K562 (cell line): Measurements from ENCODE around the gene ASCC3. TPM values are rescaled to one million over a fixed set of nuclear protein-coding genes. Genes with fewer than 3 reads are reported as not detected.

ENCODE experiments used
- ATAC-seq: fragments of 200-7000 bp; cut with Tn5 transposase; 3 replicates; pipeline ENCODE4 v1.9.1; 2020; ENCODE audit warnings: moderate library complexity
- BruUV-seq: library from RNA; stranded (reverse); fragments of 400-500 nt; replicated peaks from 2 replicates; lab custom pipeline; 2021; lab: Mats Ljungman, UMichigan
- CTCF ChIA-PET: fragments of 300-600 bp; formaldehyde crosslinking; extraction: SDS; loops from one replicate; lab custom pipeline; 2021; ENCODE audit warnings: low intra/inter-chr PET ratio; lab: Yijun Ruan, JAX
- POLR2A ChIA-PET: fragments of 300-600, 350-650 bp; sonication (Branson Sonifier 250); formaldehyde crosslinking; extraction: SDS; loops from one replicate; lab custom pipeline; 2021; ENCODE audit warnings: antibody characterized with exemption, inconsistent platforms; lab: Yijun Ruan, JAX
- DNase-seq, 4 experiments: peaks; one replicate each; pipeline versions ENCODE4 v3.0.0 to v3.0.0-alpha.2; 2011 to 2018; ENCODE audit warnings: low spot score in 3 of 4, mixed read lengths in 3 of 4; ENCODE audit errors: extremely low read depth in 1 of 4
- FAIRE-seq: peaks from 2 replicates; lab custom pipeline; 2011; peaks lifted over from hg19 to GRCh38; lab: Jason Lieb, UNC
- H2AFZ ChIP-seq: 2 replicates; pipeline ENCODE4 v1.6.0; 2011; ENCODE audit warnings: low read depth, low read length, control low read depth, inconsistent platforms
- H3K27ac ChIP-seq: fragments of 200-600 bp; 3 replicates; pipeline ENCODE4 v1.8.0; 2011; ENCODE audit warnings: low read depth, mild to moderate bottlenecking, control low read depth, inconsistent platforms, low read length, moderate library complexity, mixed read lengths; ENCODE audit errors: extremely low read depth
- H3K27me3 ChIP-seq, 2 experiments: fragments of 300-600 bp in 1 of 2; 2 replicates in 1 of 2; 3 replicates in 1 of 2; pipeline versions ENCODE4 v1.6.0 to v1.8.0; 2011; ENCODE audit warnings: inconsistent platforms in 2 of 2, low read length in 2 of 2, mild to moderate bottlenecking in 1 of 2, mixed read lengths in 1 of 2, moderate library complexity in 1 of 2; ENCODE audit not compliant: control insufficient read depth in 2 of 2, insufficient read depth in 2 of 2
- H3K36me3 ChIP-seq: fragments of 300-600 bp; 3 replicates; pipeline ENCODE4 v1.8.0; 2011; ENCODE audit warnings: mild to moderate bottlenecking, low read length, inconsistent platforms; ENCODE audit not compliant: control insufficient read depth, insufficient read depth
- H3K4me1 ChIP-seq, 2 experiments: fragments of 200-600 bp in 1 of 2; replicated peaks in 1 of 2; 2 replicates in 1 of 2; 3 replicates in 1 of 2; pipeline versions ENCODE4 v1.5.1 to v1.8.0; 2011; ENCODE audit warnings: inconsistent platforms in 2 of 2, low read length in 2 of 2, mild to moderate bottlenecking in 1 of 2, mixed read lengths in 1 of 2, moderate library complexity in 1 of 2; ENCODE audit not compliant: control insufficient read depth in 2 of 2, insufficient read depth in 2 of 2
- H3K4me2 ChIP-seq: 2 replicates; pipeline ENCODE4 v1.6.1; 2011; ENCODE audit warnings: low read length, control low read depth, inconsistent platforms, mixed read lengths; ENCODE audit not compliant: insufficient read depth
- H3K4me3 ChIP-seq: fragments of 200-600 bp; sonication (generic), shearing (Covaris generic); 2 replicates; pipeline ENCODE4 v1.5.1; 2016; ENCODE audit warnings: control low read depth, inconsistent platforms
- H3K79me2 ChIP-seq: fragments of 200-600 bp; 3 replicates; pipeline ENCODE4 v1.8.0; 2011; ENCODE audit warnings: low read length, inconsistent platforms; ENCODE audit not compliant: control insufficient read depth, insufficient read depth
- H3K9ac ChIP-seq, 2 experiments: 2 replicates each; pipeline versions ENCODE4 v1.6.0 to v1.6.1; 2011; ENCODE audit warnings: low read depth in 2 of 2, low read length in 2 of 2, control low read depth in 1 of 2, inconsistent platforms in 1 of 2, mild to moderate bottlenecking in 1 of 2, mixed read lengths in 1 of 2; ENCODE audit not compliant: insufficient read depth in 1 of 2
- H3K9me1 ChIP-seq: one replicate; pipeline ENCODE4 v1.6.0; 2011; ENCODE audit warnings: inconsistent platforms, mild to moderate bottlenecking, low read length, moderate library complexity; ENCODE audit not compliant: control insufficient read depth, insufficient read depth
- H3K9me3 ChIP-seq: replicated peaks from 2 replicates; pipeline ENCODE4 v1.5.1; 2011; ENCODE audit warnings: low read depth, low read length, inconsistent platforms; ENCODE audit not compliant: control insufficient read depth, insufficient read depth
- H4K20me1 ChIP-seq: replicated peaks from 2 replicates; pipeline ENCODE4 v1.6.1; 2011; ENCODE audit warnings: low read length, inconsistent platforms, mixed read lengths; ENCODE audit not compliant: control insufficient read depth, insufficient read depth
- CREB5 ChIP-seq: fragments of 250-450 bp; sonication (Bioruptor Pico); IDR thresholded peaks from 2 replicates; pipeline ENCODE4 v1.5.0; 2020; ENCODE audit warnings: mild to moderate bottlenecking
- MAFF ChIP-seq: IDR thresholded peaks from 2 replicates; pipeline ENCODE4 v1.6.1; 2012; ENCODE audit warnings: low read length, improper control_type of control experiment
- TEAD2 ChIP-seq: fragments of 450-650 bp; IDR thresholded peaks from 2 replicates; pipeline ENCODE4 v1.6.1; 2016; ENCODE audit warnings: missing genetic modification characterization, control low read depth, missing compliant biosample characterization
- ZNF232 ChIP-seq: sonication (generic); formaldehyde crosslinking; IDR thresholded peaks from 2 replicates; pipeline ENCODE4 v1.8.0; 2022; ENCODE audit warnings: mild to moderate bottlenecking, missing genetic modification reagents
- WGBS: fragments of 100-300 bp; shearing (Covaris generic); methylation state at CpG from one replicate; pipeline ENCODE4 v1.1.6; 2016; ENCODE audit warnings: low coverage, mixed read lengths; ENCODE audit not compliant: insufficient coverage; ENCODE audit errors: missing lambda C conversion rate; 5-methylcytosine and 5-hydroxymethylcytosine counted together
- in situ Hi-C: fragments of 300-500 bp; cut with MboI; formaldehyde crosslinking; loops from 4 replicates; pipeline ENCODE4 v1.15.0; 2018; ENCODE audit warnings: inconsistent platforms, mixed read lengths
- intact Hi-C: fragments of 100-400 bp; cut with micrococcal nuclease; formaldehyde crosslinking; loops from 2 replicates; pipeline ENCODE4 v1.14.2; 2022
- polyA plus RNA-seq, 8 experiments: library from polyadenylated mRNA; depleted of rRNA in 4 of 8; stranded (reverse) in 5 of 8; unstranded in 3 of 8; fragments of >200 nt; fragmentation: Nextera tagmentation in 2 of 8; fragmentation: Illumina TruSeq in 1 of 8; extraction: Ambion mirVana in 2 of 8; extraction: Trizol in 1 of 8; gene quantifications; 2 replicates each; pipeline versions ENCODE4 v1.2.1 to v1.2.3, GENCODE V29; 2011 to 2014; ENCODE audit warnings: inconsistent platforms in 1 of 8, missing spikeins in 1 of 8
- total RNA-seq, 7 experiments: library from RNA; depleted of rRNA in 6 of 7; stranded (reverse); fragments of >200 nt in 6 of 7; fragmentation: Illumina TruSeq in 2 of 7; extraction: Trizol in 2 of 7; gene quantifications; 2 replicates each; pipeline versions ENCODE4 v1.2.1 to v1.2.3, GENCODE V29; 2011 to 2021; ENCODE audit warnings: low replicate concordance in 1 of 7
- TF ChIP-seq, protein P1 (sequence below), 3 experiments: IDR thresholded peaks in 2 of 3; conservative IDR thresholded peaks in 1 of 3; 2 replicates each; pipeline ENCODE4 v1.5.1; 2011 to 2012; ENCODE audit warnings: low read length in 3 of 3, mild to moderate bottlenecking in 3 of 3, control low read depth in 2 of 3, improper control_type of control experiment in 1 of 3, inconsistent platforms in 1 of 3, low read depth in 1 of 3, mixed read lengths in 1 of 3, moderate library complexity in 1 of 3; ENCODE audit not compliant: insufficient read depth in 2 of 3

ASCC3 gene
- total and polyA plus RNA-seq, 9 of the 15 experiments (the other 6 are each of a cell fraction or from before 2014, with no cell fraction given) = 16.1 to 56.1 (median 33.9) TPM

- no peaks in the 10 kb centered on the region for H3K9me1 ChIP-seq
- peaks cover 56 to 63% of the 10 kb centered on the region in 2 experiments for H3K27me3 ChIP-seq
- no peak overlapping the region for H3K27ac ChIP-seq
- no TSS peak for BruUV-seq
- H3K4me2 ChIP-seq = no peak overlapping the region
- H3K79me2 ChIP-seq = no peaks in the 10 kb centered on the region
- no peak overlapping the region for H3K9ac ChIP-seq
- peak; percentile 15 for FAIRE-seq
- peaks cover 0 to 26% of the 10 kb centered on the region in 2 experiments; a peak in 1 of 5 replicates for H3K4me1 ChIP-seq
- DNase-seq = peak in 2 of 4 experiments; percentile 29 to 42
- no peak for ATAC-seq
- H3K4me3 ChIP-seq = no peak overlapping the region
- POLR2A ChIA-PET = no interaction called here
- H2AFZ ChIP-seq = no peak overlapping the region
- in situ Hi-C loops (no loop called here), intact Hi-C loops (no loop called here)
- no peak for TF ChIP-seq ZNF232 (CRISPR knock-in tag)
- TF ChIP-seq, protein P1, sequence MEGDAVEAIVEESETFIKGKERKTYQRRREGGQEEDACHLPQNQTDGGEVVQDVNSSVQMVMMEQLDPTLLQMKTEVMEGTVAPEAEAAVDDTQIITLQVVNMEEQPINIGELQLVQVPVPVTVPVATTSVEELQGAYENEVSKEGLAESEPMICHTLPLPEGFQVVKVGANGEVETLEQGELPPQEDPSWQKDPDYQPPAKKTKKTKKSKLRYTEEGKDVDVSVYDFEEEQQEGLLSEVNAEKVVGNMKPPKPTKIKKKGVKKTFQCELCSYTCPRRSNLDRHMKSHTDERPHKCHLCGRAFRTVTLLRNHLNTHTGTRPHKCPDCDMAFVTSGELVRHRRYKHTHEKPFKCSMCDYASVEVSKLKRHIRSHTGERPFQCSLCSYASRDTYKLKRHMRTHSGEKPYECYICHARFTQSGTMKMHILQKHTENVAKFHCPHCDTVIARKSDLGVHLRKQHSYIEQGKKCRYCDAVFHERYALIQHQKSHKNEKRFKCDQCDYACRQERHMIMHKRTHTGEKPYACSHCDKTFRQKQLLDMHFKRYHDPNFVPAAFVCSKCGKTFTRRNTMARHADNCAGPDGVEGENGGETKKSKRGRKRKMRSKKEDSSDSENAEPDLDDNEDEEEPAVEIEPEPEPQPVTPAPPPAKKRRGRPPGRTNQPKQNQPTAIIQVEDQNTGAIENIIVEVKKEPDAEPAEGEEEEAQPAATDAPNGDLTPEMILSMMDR (IDR thresholded peaks at IDR 0.05 in 2 of 3, conservative IDR thresholded peaks at IDR 0.05 in 1 of 3; ENCODE audit: insufficient read depth in 2 of 3, low read depth in 1 of 3, low read length in 3 of 3) = peak; percentile 26 to 50 (median 32); a peak in 4 of 6 replicates
- TF ChIP-seq CREB5 (CRISPR knock-in tag) = no peak
- TF ChIP-seq MAFF = no peak
- no peak for TF ChIP-seq TEAD2 (tag)
- TF ChIP-seq, all 486 proteins: peak for 1
- CTCF ChIA-PET = no interaction called here
- no peaks in the 10 kb centered on the region for H3K9me3 ChIP-seq
- H4K20me1 ChIP-seq = no peaks in the 10 kb centered on the region
- WGBS = 8% methylated on average over 6 of the region's 9 CpGs
- H3K36me3 ChIP-seq = no peaks in the 10 kb centered on the region
These were observed 420.4 kb downstream of the ASCC3 start for GRCh38 chr6:100460650-100461204.
